A549 (cell line): Measurements from ENCODE around the gene CX3CL1. TPM values are rescaled to one million over a fixed set of nuclear protein-coding genes. Genes with fewer than 3 reads are reported as not detected.

Experiments
- ATAC-seq, 2 experiments: fragments of 200-7000 bp in 1 of 2; fragments of >200 bp in 1 of 2; cut with Nextera tagmentation in 1 of 2; cut with Tn5 transposase in 1 of 2; 3 replicates each; pipeline versions ENCODE4 v1.8.0 to v1.9.1; 2018 to 2020; ENCODE audit warnings: mild to moderate bottlenecking in 1 of 2, moderate library complexity in 1 of 2
- CTCF ChIA-PET: fragments of 300-600 bp; sonication (Branson Sonifier 250); formaldehyde crosslinking; extraction: SDS; loops from one replicate; lab custom pipeline; 2021; ENCODE audit warnings: antibody characterized with exemption, inconsistent platforms; lab: Yijun Ruan, JAX
- POLR2A ChIA-PET: fragments of 350-600 bp; formaldehyde crosslinking; extraction: SDS; loops from one replicate; lab custom pipeline; 2021; ENCODE audit warnings: antibody characterized with exemption, inconsistent platforms; lab: Yijun Ruan, JAX
- DNase-seq, 2 experiments: peaks; one replicate each; pipeline versions ENCODE4 v3.0.0 to v3.0.0-alpha.2; 2011 to 2016; ENCODE audit warnings: low read depth in 1 of 2, low spot score in 1 of 2
- FAIRE-seq: peaks from 2 replicates; lab custom pipeline; 2011; peaks lifted over from hg19 to GRCh38; lab: Jason Lieb, UNC
- H3K27ac ChIP-seq, 2 experiments: fragments of >200 bp; sonication (Bioruptor Twin); formaldehyde crosslinking; 3 replicates each; pipeline ENCODE4 v1.5.1; 2016 to 2017
- H3K4me1 ChIP-seq: fragments of >200 bp; sonication (Bioruptor Twin); formaldehyde crosslinking; 3 replicates; pipeline ENCODE4 v1.6.1; 2016
- H3K4me2 ChIP-seq: fragments of >200 bp; sonication (Bioruptor Twin); formaldehyde crosslinking; 3 replicates; pipeline ENCODE4 v1.6.1; 2016
- H3K4me3 ChIP-seq: fragments of >200 bp; sonication (Bioruptor Twin); formaldehyde crosslinking; 3 replicates; pipeline ENCODE4 v1.5.1; 2016
- H3K9me3 ChIP-seq: fragments of >200 bp; sonication (Bioruptor Twin); formaldehyde crosslinking; 3 replicates; pipeline ENCODE4 v1.6.1; 2016
- BHLHE40 ChIP-seq: IDR thresholded peaks from 2 replicates; pipeline ENCODE4 v1.6.1; 2012; ENCODE audit warnings: low read depth, low read length, inconsistent platforms
- CEBPB ChIP-seq, 2 experiments: fragments of >200 bp in 1 of 2; sonication (Bioruptor Twin) in 1 of 2; formaldehyde crosslinking in 1 of 2; IDR thresholded peaks; 2 replicates each; pipeline ENCODE4 v1.6.1; 2012 to 2016
- CHD2 ChIP-seq: fragments of 150-350 bp; IDR thresholded peaks from 2 replicates; pipeline ENCODE4 v1.6.1; 2014; ENCODE audit warnings: low read length; ENCODE audit not compliant: partially characterized antibody
- EHF ChIP-seq: fragments of 250-450 bp; sonication (Bioruptor Pico); IDR thresholded peaks from 2 replicates; pipeline ENCODE4 v1.5.0; 2020; ENCODE audit warnings: mild to moderate bottlenecking
- EHMT2 ChIP-seq: fragments of 200-600 bp; sonication (generic); IDR thresholded peaks from 2 replicates; pipeline ENCODE4 v1.6.1; 2016; ENCODE audit warnings: antibody characterized with exemption, low read depth, mild to moderate bottlenecking, moderate library complexity
- EP300 ChIP-seq, 2 experiments: fragments of >200 bp; sonication (Bioruptor Twin); formaldehyde crosslinking; IDR thresholded peaks; 2 replicates in 1 of 2; 3 replicates in 1 of 2; pipeline ENCODE4 v1.6.1; 2016 to 2017
- ESRRA ChIP-seq: fragments of 150-350 bp; IDR thresholded peaks from 2 replicates; pipeline ENCODE4 v1.6.1; 2014; ENCODE audit warnings: mild to moderate bottlenecking, low read length, borderline replicate concordance
- FOSB ChIP-seq: fragments of 250-450 bp; sonication (Bioruptor Pico); IDR thresholded peaks from 2 replicates; pipeline ENCODE4 v1.5.0; 2020; ENCODE audit warnings: mild to moderate bottlenecking, moderate library complexity
- GATA3 ChIP-seq: IDR thresholded peaks from 2 replicates; pipeline ENCODE4 v1.6.1; 2012; ENCODE audit warnings: borderline replicate concordance
- HOXA7 ChIP-seq: fragments of 250-450 bp; sonication (Bioruptor Pico); IDR thresholded peaks from 2 replicates; pipeline ENCODE4 v1.5.0; 2020; ENCODE audit warnings: mild to moderate bottlenecking, moderate library complexity
- JUN ChIP-seq, 2 experiments: fragments of >200 bp; sonication (Bioruptor Twin); formaldehyde crosslinking; IDR thresholded peaks; 2 replicates in 1 of 2; 3 replicates in 1 of 2; pipeline ENCODE4 v1.6.1; 2016 to 2017
- KDM5A ChIP-seq: fragments of 200-600 bp; sonication (generic); IDR thresholded peaks from 2 replicates; pipeline ENCODE4 v1.6.1; 2016; ENCODE audit warnings: antibody characterized with exemption, mild to moderate bottlenecking
- NR3C1 ChIP-seq: fragments of >200 bp; sonication (Bioruptor Twin); formaldehyde crosslinking; IDR thresholded peaks from 3 replicates; pipeline ENCODE4 v1.6.1; 2017
- POLR2AphosphoS2 ChIP-seq: conservative IDR thresholded peaks from 2 replicates; pipeline ENCODE4 v1.6.1; 2012; ENCODE audit warnings: low read length, improper control_type of control experiment, inconsistent platforms
- RARB ChIP-seq: fragments of 250-450 bp; sonication (Bioruptor Pico); IDR thresholded peaks from 2 replicates; pipeline ENCODE4 v1.8.0; 2021; ENCODE audit warnings: mild to moderate bottlenecking, moderate library complexity
- ZC3H11A ChIP-seq: fragments of 450-650 bp; IDR thresholded peaks from 2 replicates; pipeline ENCODE4 v1.6.1; 2014; ENCODE audit warnings: antibody characterized with exemption, mild to moderate bottlenecking
- ZFP36 ChIP-seq: fragments of 450-650 bp; IDR thresholded peaks from 2 replicates; pipeline ENCODE4 v1.6.1; 2014; ENCODE audit warnings: borderline replicate concordance; ENCODE audit not compliant: partially characterized antibody
- ZSCAN20 ChIP-seq: fragments of 250-450 bp; sonication (Bioruptor Pico); IDR thresholded peaks from 2 replicates; pipeline ENCODE4 v1.8.0; 2022; ENCODE audit warnings: mild to moderate bottlenecking, moderate library complexity
- WGBS: methylation state at CpG from one replicate; pipeline ENCODE4 v1.1.6; 2017; ENCODE audit errors: missing lambda C conversion rate; 5-methylcytosine and 5-hydroxymethylcytosine counted together
- polyA plus RNA-seq, 4 experiments: library from polyadenylated mRNA; depleted of rRNA in 3 of 4; stranded (reverse); fragments of >200 nt; fragmentation: RNase III in 1 of 4; extraction: RNeasy Plus Mini Kit Qiagen cat#74134 plus additional on column Dnase treatment in 1 of 4; gene quantifications; 2 replicates in 3 of 4; 3 replicates in 1 of 4; pipeline ENCODE4 v1.2.3, GENCODE V29; 2011 to 2017
- TF ChIP-seq, protein P1 (sequence below): fragments of >200 bp; sonication (Bioruptor Twin); formaldehyde crosslinking; IDR thresholded peaks from 3 replicates; pipeline ENCODE4 v1.5.1; 2016
- TF ChIP-seq, protein P2 (sequence below): fragments of 250-450 bp; sonication (Bioruptor Pico); IDR thresholded peaks from 2 replicates; pipeline ENCODE4 v1.5.0; 2020; ENCODE audit warnings: low read depth, mild to moderate bottlenecking, moderate library complexity
- TF ChIP-seq, protein P3 (sequence below): fragments of 150-350 bp; IDR thresholded peaks from 2 replicates; pipeline ENCODE4 v1.6.1; 2014; ENCODE audit warnings: low read depth, mild to moderate bottlenecking, low read length
- TF ChIP-seq, protein P4 (sequence below): fragments of >200 bp; sonication (Bioruptor Twin); formaldehyde crosslinking; IDR thresholded peaks from 3 replicates; pipeline ENCODE4 v1.6.1; 2016
- TF ChIP-seq, protein P5 (sequence below): fragments of >200 bp; sonication (Bioruptor Twin); formaldehyde crosslinking; IDR thresholded peaks from 2 replicates; pipeline ENCODE4 v1.6.1; 2016
- TF ChIP-seq, protein P6 (sequence below): IDR thresholded peaks from 2 replicates; pipeline ENCODE4 v1.6.1; 2012; ENCODE audit warnings: low read depth, borderline replicate concordance

Gene CX3CL1
- polyA plus RNA-seq, 2 of the 4 experiments (the other 2 are of a cell fraction), result 0.08 to 0.10 TPM

DNA sequence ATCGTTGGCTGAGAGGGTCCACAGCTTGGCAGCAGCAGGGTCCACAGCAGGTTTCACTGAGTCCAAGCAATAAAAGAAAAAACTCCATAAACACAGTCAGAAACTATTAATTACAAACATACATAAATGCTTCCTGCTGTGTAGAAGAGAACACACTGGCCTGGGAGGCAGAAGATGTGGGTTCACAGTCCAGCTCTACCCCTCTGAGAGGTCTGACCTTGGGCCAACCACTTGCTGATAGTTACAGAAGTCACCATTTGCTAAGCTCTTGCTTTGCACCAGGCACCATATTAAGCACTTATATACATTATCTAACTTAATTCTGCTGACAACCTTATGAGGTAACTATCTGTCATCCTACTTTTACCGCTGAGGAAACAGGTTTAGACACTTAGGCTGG lies 60.2 kb downstream of the CX3CL1 start:
- ATAC-seq (no peak), DNase-seq (no peak), FAIRE-seq (no peak)
- Histone ChIP-seq H3K4me3 (no peak overlapping the region), H3K4me1 (no peaks in the 10 kb centered on the region), H3K27ac (no peak overlapping the region), H3K4me2 (no peak overlapping the region), H3K9me3 (no peaks in the 10 kb centered on the region)
- no peak for TF ChIP-seq ESRRA
- TF ChIP-seq, protein P1, sequence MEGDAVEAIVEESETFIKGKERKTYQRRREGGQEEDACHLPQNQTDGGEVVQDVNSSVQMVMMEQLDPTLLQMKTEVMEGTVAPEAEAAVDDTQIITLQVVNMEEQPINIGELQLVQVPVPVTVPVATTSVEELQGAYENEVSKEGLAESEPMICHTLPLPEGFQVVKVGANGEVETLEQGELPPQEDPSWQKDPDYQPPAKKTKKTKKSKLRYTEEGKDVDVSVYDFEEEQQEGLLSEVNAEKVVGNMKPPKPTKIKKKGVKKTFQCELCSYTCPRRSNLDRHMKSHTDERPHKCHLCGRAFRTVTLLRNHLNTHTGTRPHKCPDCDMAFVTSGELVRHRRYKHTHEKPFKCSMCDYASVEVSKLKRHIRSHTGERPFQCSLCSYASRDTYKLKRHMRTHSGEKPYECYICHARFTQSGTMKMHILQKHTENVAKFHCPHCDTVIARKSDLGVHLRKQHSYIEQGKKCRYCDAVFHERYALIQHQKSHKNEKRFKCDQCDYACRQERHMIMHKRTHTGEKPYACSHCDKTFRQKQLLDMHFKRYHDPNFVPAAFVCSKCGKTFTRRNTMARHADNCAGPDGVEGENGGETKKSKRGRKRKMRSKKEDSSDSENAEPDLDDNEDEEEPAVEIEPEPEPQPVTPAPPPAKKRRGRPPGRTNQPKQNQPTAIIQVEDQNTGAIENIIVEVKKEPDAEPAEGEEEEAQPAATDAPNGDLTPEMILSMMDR, result no peak
- no peak for TF ChIP-seq FOSB (CRISPR knock-in tag)
- TF ChIP-seq KDM5A, result no peak
- no peak for TF ChIP-seq CHD2
- no peak for TF ChIP-seq ZFP36
- no peak for TF ChIP-seq EP300 (IDR thresholded peaks at IDR 0.05)
- no peak for TF ChIP-seq ZC3H11A
- TF ChIP-seq, protein P2, sequence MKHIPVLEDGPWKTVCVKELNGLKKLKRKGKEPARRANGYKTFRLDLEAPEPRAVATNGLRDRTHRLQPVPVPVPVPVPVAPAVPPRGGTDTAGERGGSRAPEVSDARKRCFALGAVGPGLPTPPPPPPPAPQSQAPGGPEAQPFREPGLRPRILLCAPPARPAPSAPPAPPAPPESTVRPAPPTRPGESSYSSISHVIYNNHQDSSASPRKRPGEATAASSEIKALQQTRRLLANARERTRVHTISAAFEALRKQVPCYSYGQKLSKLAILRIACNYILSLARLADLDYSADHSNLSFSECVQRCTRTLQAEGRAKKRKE (CRISPR knock-in tag), result no peak
- TF ChIP-seq EHMT2, result no peak
- TF ChIP-seq, protein P3, sequence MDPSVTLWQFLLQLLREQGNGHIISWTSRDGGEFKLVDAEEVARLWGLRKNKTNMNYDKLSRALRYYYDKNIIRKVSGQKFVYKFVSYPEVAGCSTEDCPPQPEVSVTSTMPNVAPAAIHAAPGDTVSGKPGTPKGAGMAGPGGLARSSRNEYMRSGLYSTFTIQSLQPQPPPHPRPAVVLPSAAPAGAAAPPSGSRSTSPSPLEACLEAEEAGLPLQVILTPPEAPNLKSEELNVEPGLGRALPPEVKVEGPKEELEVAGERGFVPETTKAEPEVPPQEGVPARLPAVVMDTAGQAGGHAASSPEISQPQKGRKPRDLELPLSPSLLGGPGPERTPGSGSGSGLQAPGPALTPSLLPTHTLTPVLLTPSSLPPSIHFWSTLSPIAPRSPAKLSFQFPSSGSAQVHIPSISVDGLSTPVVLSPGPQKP, result no peak
- no peak for TF ChIP-seq CEBPB (IDR thresholded peaks at IDR 0.05)
- no peak for TF ChIP-seq GATA3
- TF ChIP-seq POLR2AphosphoS2, result no peak
- TF ChIP-seq NR3C1, result no peak
- no peak for TF ChIP-seq HOXA7 (CRISPR knock-in tag)
- TF ChIP-seq, protein P4, sequence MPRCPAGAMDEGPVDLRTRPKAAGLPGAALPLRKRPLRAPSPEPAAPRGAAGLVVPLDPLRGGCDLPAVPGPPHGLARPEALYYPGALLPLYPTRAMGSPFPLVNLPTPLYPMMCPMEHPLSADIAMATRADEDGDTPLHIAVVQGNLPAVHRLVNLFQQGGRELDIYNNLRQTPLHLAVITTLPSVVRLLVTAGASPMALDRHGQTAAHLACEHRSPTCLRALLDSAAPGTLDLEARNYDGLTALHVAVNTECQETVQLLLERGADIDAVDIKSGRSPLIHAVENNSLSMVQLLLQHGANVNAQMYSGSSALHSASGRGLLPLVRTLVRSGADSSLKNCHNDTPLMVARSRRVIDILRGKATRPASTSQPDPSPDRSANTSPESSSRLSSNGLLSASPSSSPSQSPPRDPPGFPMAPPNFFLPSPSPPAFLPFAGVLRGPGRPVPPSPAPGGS, result no peak
- no peak for TF ChIP-seq JUN (IDR thresholded peaks at IDR 0.05)
- CTCF ChIA-PET, result interaction anchor here (0.7 to 6.3 kb wide), 11 partner anchors 9 to 133 kb away, joined by 3 to 109 read pairs (median 3); partner anchors contain the start of gene POLR2C
- POLR2A ChIA-PET, result interaction anchor here (1.3 kb wide), 1 partner anchor 15 kb away, joined by 4 read pairs; the partner anchor contains the start of genes CIAPIN1 and COQ9
- WGBS, result 91% methylated on average over 2 of the region's 2 CpGs

DNA sequence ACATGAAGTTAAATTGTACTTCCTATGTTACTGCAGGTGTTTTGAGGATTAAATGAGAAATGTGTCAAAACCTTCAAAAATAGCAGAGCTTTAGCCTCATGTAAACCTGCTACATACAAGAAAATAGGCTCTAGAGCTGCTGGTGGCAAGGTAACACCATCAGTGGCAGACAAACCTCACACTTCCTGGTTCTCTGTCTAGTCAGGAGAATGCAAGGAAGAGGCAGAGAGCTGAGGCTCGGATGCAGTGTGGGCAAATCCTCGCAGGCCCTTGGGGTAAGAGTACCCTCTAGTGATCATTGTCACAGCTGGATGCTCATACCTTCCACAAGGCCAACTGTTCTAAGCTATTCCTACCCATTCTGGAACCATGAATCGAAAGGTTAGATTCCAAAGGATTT lies 60.7 kb downstream of the CX3CL1 start:
- H3K4me1 ChIP-seq, result no peaks in the 10 kb centered on the region
- DNase-seq (no peak), FAIRE-seq (no peak), ATAC-seq (no peak)
- no peak overlapping the region for H3K4me3 ChIP-seq
- CTCF ChIA-PET, result interaction anchor here (1.1 to 6.3 kb wide), 7 partner anchors 9 to 132 kb away, joined by 3 to 109 read pairs (median 4); partner anchors contain the start of gene POLR2C
- H3K4me2 ChIP-seq, result no peak overlapping the region
- H3K27ac ChIP-seq, result no peak overlapping the region
- POLR2A ChIA-PET, result interaction anchor here (1.3 kb wide), 1 partner anchor 14 kb away, joined by 4 read pairs; the partner anchor contains the start of genes CIAPIN1 and COQ9
- no peaks in the 10 kb centered on the region for H3K9me3 ChIP-seq
- 83% methylated on average over 3 of the region's 3 CpGs for WGBS
- TF ChIP-seq, protein P5, sequence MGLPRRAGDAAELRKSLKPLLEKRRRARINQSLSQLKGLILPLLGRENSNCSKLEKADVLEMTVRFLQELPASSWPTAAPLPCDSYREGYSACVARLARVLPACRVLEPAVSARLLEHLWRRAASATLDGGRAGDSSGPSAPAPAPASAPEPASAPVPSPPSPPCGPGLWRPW, result no peak
- TF ChIP-seq BHLHE40 (no peak), POLR2AphosphoS2 (no peak), EHF (CRISPR knock-in tag) (no peak), RARB (CRISPR knock-in tag) (no peak), ZSCAN20 (CRISPR knock-in tag) (no peak)
- TF ChIP-seq, protein P6, sequence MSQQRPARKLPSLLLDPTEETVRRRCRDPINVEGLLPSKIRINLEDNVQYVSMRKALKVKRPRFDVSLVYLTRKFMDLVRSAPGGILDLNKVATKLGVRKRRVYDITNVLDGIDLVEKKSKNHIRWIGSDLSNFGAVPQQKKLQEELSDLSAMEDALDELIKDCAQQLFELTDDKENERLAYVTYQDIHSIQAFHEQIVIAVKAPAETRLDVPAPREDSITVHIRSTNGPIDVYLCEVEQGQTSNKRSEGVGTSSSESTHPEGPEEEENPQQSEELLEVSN, result no peak
- TF ChIP-seq, protein P1, result no peak
- TF ChIP-seq, protein P3, result no peak
- TF ChIP-seq, protein P2 (CRISPR knock-in tag), result no peak
